MM.1S (cell line): Measurements from ENCODE around the gene KCNQ1.

Experiments
- DNase-seq: peaks from one replicate; pipeline ENCODE4 v3.0.0-alpha.2; 2015
- H2AFZ ChIP-seq: fragments of 300-600 bp; sonication (generic); 2 replicates; pipeline ENCODE4 v1.6.0; 2016; ENCODE audit warnings: antibody characterized with exemption, low read length
- H3F3A ChIP-seq: fragments of 300-600 bp; sonication (generic); 2 replicates; pipeline ENCODE4 v1.6.1; 2016; ENCODE audit warnings: mild to moderate bottlenecking, antibody characterized with exemption, low read length, moderate library complexity, mixed read lengths; ENCODE audit not compliant: insufficient read depth
- H3K27ac ChIP-seq: fragments of 300-600 bp; sonication (generic); 2 replicates; pipeline ENCODE4 v1.5.1; 2016; ENCODE audit warnings: mild to moderate bottlenecking, low read length
- H3K27me3 ChIP-seq: fragments of 300-600 bp; sonication (generic); replicated peaks from 2 replicates; pipeline ENCODE4 v1.6.0; 2016; ENCODE audit warnings: low read length; ENCODE audit not compliant: insufficient read depth
- H3K36me3 ChIP-seq: fragments of 300-600 bp; sonication (generic); replicated peaks from 2 replicates; pipeline ENCODE4 v1.6.1; 2016; ENCODE audit warnings: mild to moderate bottlenecking, low read length, mixed read lengths; ENCODE audit not compliant: insufficient read depth
- H3K4me1 ChIP-seq: fragments of 300-600 bp; sonication (generic); 2 replicates; pipeline ENCODE4 v1.6.1; 2016; ENCODE audit warnings: low read length, mixed read lengths
- H3K4me2 ChIP-seq: fragments of 300-600 bp; sonication (generic); 2 replicates; pipeline ENCODE4 v1.6.0; 2016; ENCODE audit warnings: low read depth, low read length
- H3K4me3 ChIP-seq: fragments of 300-600 bp; sonication (generic); 2 replicates; pipeline ENCODE4 v1.5.1; 2016; ENCODE audit warnings: low read length, mixed read lengths
- H3K79me2 ChIP-seq: fragments of 300-600 bp; sonication (generic); 2 replicates; pipeline ENCODE4 v1.6.1; 2016; ENCODE audit warnings: mixed run types, low read length, mixed read lengths
- H3K9ac ChIP-seq: fragments of 300-600 bp; sonication (generic); 2 replicates; pipeline ENCODE4 v1.6.1; 2016; ENCODE audit warnings: low read length, mixed read lengths
- H3K9me2 ChIP-seq: fragments of 300-600 bp; sonication (generic); replicated peaks from 2 replicates; pipeline ENCODE4 v1.6.1; 2016; ENCODE audit warnings: mild to moderate bottlenecking, low read length, mixed read lengths; ENCODE audit not compliant: insufficient read depth
- H3K9me3 ChIP-seq: fragments of 300-600 bp; sonication (generic); replicated peaks from 2 replicates; pipeline ENCODE4 v1.6.1; 2016; ENCODE audit warnings: mild to moderate bottlenecking, low read length, mixed read lengths; ENCODE audit not compliant: insufficient read depth
- H4K20me1 ChIP-seq: fragments of 300-600 bp; sonication (generic); 2 replicates; pipeline ENCODE4 v1.6.1; 2016; ENCODE audit warnings: mild to moderate bottlenecking, low read length, moderate library complexity, mixed read lengths; ENCODE audit not compliant: insufficient read depth
- EZH2 ChIP-seq: fragments of 300-600 bp; sonication (generic); optimal IDR thresholded peaks from 2 replicates; pipeline ENCODE3; 2017; ENCODE audit warnings: low read depth, mild to moderate bottlenecking, antibody characterized with exemption, low read length, mixed read lengths
- EZH2phosphoT487 ChIP-seq: fragments of 300-600 bp; sonication (generic); IDR thresholded peaks from 2 replicates; pipeline ENCODE4 v1.6.1; 2018; ENCODE audit warnings: antibody characterized with exemption, low read length
- TF ChIP-seq, protein P1 (sequence below): fragments of 300-600 bp; sonication (generic); IDR thresholded peaks from 2 replicates; pipeline ENCODE4 v1.5.1; 2016; ENCODE audit warnings: antibody characterized with exemption, low read length, mixed read lengths

KCNQ1 gene

DNA sequence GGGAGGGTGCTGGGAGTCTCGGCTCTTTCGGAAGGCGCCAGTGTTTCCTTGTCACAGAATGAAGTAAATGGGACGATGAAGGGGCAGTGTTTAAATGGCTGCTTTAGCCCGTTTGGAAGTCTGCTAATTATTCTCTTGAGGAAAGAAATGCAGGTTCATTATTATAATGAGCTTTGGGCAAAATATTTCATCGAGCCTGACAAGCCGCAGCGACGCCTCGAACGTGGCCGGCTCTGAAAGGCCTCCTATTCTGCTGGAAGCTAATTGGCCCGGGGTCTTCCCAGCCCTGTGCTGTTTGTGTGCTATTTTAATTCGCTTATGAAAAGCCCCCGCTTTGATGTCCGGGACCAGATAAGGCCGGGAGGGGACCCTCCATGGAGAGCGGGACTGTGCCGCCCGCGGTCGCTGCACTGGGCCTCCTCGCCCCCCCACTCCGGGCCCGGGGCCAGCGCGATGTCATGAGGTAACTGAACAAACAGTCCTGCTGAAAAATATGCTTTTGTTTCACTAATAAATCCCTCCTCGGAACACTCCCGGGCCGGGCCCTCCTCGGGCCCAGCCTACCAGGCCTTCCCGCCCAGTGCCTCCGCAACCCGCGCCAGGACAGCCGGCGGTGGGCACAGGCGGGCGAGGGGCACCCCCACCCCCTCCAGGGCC, 362.3 kb downstream of the KCNQ1 start:
- no peak overlapping the region for H3K9ac ChIP-seq
- no peaks in the 10 kb centered on the region for H3F3A ChIP-seq
- H2AFZ ChIP-seq = no peak overlapping the region
- no peaks in the 10 kb centered on the region for H3K9me3 ChIP-seq
- no peaks in the 10 kb centered on the region for H3K36me3 ChIP-seq
- no peak for DNase-seq
- no peak overlapping the region for H3K4me2 ChIP-seq
- no peaks in the 10 kb centered on the region for H3K79me2 ChIP-seq
- H3K4me3 ChIP-seq = no peak overlapping the region
- H3K4me1 ChIP-seq = no peaks in the 10 kb centered on the region
- TF ChIP-seq, protein P1, sequence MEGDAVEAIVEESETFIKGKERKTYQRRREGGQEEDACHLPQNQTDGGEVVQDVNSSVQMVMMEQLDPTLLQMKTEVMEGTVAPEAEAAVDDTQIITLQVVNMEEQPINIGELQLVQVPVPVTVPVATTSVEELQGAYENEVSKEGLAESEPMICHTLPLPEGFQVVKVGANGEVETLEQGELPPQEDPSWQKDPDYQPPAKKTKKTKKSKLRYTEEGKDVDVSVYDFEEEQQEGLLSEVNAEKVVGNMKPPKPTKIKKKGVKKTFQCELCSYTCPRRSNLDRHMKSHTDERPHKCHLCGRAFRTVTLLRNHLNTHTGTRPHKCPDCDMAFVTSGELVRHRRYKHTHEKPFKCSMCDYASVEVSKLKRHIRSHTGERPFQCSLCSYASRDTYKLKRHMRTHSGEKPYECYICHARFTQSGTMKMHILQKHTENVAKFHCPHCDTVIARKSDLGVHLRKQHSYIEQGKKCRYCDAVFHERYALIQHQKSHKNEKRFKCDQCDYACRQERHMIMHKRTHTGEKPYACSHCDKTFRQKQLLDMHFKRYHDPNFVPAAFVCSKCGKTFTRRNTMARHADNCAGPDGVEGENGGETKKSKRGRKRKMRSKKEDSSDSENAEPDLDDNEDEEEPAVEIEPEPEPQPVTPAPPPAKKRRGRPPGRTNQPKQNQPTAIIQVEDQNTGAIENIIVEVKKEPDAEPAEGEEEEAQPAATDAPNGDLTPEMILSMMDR = no peak
- TF ChIP-seq EZH2phosphoT487 (no peak), EZH2 (no peak)
- no peaks in the 10 kb centered on the region for H3K9me2 ChIP-seq
- H4K20me1 ChIP-seq = no peaks in the 10 kb centered on the region
- H3K27me3 ChIP-seq = no peaks in the 10 kb centered on the region
- H3K27ac ChIP-seq = no peak overlapping the region

DNA sequence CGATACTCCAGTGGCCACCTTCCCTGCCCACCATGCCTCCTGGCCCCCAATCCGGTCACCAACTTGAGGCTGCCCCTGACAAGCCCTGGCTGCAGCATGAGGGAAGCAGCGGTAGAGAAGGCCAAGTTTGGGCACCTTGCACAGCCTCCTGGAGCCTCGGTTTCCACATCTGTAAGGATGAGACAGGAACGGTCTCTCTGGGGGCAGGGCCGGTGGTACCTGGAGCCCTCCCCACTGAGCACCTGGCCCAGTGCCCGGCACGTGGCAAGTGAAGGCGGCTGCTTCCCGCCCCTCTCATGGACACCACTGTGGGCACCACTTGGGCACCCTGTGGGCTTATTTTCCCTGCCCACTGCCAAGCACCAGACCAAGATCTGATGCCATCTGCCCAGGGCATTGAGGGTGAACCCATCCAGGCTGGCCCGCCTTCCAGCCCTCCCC, 363.0 kb downstream of the KCNQ1 start:
- Histone ChIP-seq H3K4me3 (no peak overlapping the region), H4K20me1 (no peaks in the 10 kb centered on the region), H3K27me3 (no peaks in the 10 kb centered on the region), H3K27ac (no peak overlapping the region), H3K4me1 (no peaks in the 10 kb centered on the region), H3K79me2 (no peaks in the 10 kb centered on the region), H3K9me3 (no peaks in the 10 kb centered on the region), H3K36me3 (no peaks in the 10 kb centered on the region), H3F3A (no peaks in the 10 kb centered on the region), H3K9me2 (no peaks in the 10 kb centered on the region), H3K9ac (no peak overlapping the region), H3K4me2 (no peak overlapping the region), H2AFZ (no peak overlapping the region)
- DNase-seq = no peak
- TF ChIP-seq EZH2 = no peak
- no peak for TF ChIP-seq EZH2phosphoT487
- TF ChIP-seq, protein P1 = no peak

DNA sequence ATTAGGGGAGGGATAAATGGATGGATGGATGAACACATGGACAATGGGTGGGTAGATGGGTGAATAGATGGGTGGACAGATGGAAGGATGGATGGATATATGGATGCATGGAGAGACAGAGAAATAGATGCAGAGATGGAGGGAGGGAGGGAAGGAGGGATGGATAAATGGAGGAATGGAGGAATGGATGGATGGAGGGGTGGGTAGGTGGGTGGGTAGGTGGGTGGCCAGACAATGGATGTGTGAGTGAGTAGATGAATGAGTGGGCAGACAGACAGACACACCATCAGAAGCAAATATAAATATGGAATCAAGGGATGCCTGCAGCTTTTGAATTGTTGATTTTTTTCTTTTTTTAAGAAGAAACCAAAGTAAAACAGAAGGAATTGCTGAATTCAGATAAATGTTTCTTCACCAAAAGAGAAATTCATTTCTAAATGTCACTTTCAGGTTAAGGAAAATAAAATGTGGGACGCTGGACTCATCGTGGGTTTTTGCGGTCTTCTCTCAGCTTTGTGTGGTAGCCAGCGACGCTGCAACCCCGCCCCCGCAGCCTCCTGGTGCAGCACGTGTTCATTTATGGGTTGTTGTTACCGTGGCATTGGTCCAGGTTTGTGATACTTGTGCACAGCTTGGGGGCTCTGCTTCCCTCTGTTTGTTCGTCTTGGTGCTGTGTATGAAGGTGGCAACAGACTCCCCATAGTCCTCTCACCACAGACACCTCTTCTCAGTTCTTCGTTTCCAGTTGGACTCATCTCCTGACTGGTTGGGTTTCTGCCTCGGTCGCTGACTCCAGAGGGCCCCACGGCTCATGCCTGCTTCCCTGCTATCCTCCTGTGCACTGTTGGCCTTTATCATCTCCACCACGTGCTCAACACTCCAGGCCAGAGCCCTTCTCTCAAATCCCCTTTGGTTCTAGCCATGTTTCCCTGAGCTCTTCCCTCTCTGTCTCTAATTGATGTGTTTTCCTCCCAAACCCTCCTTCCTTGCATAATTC, 364.3 kb downstream of the KCNQ1 start:
- H3K9me2 ChIP-seq = no peaks in the 10 kb centered on the region
- H3K27me3 ChIP-seq = no peaks in the 10 kb centered on the region
- no peaks in the 10 kb centered on the region for H3F3A ChIP-seq
- DNase-seq = no peak
- no peak overlapping the region for H3K4me2 ChIP-seq
- H4K20me1 ChIP-seq = no peaks in the 10 kb centered on the region
- no peaks in the 10 kb centered on the region for H3K36me3 ChIP-seq
- no peaks in the 10 kb centered on the region for H3K79me2 ChIP-seq
- no peak overlapping the region for H3K4me3 ChIP-seq
- no peaks in the 10 kb centered on the region for H3K9me3 ChIP-seq
- no peaks in the 10 kb centered on the region for H3K4me1 ChIP-seq
- no peak for TF ChIP-seq EZH2phosphoT487
- TF ChIP-seq, protein P1 = no peak
- H3K9ac ChIP-seq = no peak overlapping the region
- H3K27ac ChIP-seq = no peak overlapping the region
- H2AFZ ChIP-seq = no peak overlapping the region
